ENCODE results near the gene BPIFB4.

GRCh38 chr20:33063271-33063670 is 16.2 kb upstream of the BPIFB4 start:
- TF ChIP-seq CTCF (IDR thresholded peaks at IDR 0.05; ENCODE audit: low read length): no peak
- no peak for TF ChIP-seq EZH2 (optimal IDR thresholded peaks at IDR 0.05; ENCODE audit: low read depth, low read length)
- no peak for TF ChIP-seq EZH2phosphoT487 (IDR thresholded peaks at IDR 0.05; ENCODE audit: low read length)
